Breast epithelium (tissue), 4 donors: ENCODE results near the gene CADM2. TPM values are rescaled to one million over a fixed set of nuclear protein-coding genes. Genes with fewer than 3 reads are reported as not detected.
"Not testable (repeated sequence)": the region's sequence is repeated elsewhere in the genome, so short reads cannot be mapped to it uniquely, and the experiment has no call there.

Experiments
- DNase-seq, 2 donors: peaks; one replicate each; pipeline ENCODE4 v3.0.0-alpha.2; 2019; ENCODE audit warnings: low spot score in 2 of 2
- H3K27ac ChIP-seq, 2 donors: fragments of 200-600 bp; sonication (generic) in 1 of 2; one replicate each; pipeline ENCODE4 v1.5.1; 2016 to 2019; ENCODE audit warnings: mild to moderate bottlenecking in 1 of 2
- H3K27me3 ChIP-seq, 2 donors: fragments of 200-600 bp; sonication (generic) in 1 of 2; one replicate each; pipeline versions ENCODE4 v1.5.1 to v1.6.0; 2017 to 2019; ENCODE audit warnings: control low read depth in 1 of 2, mild to moderate bottlenecking in 1 of 2
- H3K36me3 ChIP-seq: fragments of 200-600 bp; one replicate; pipeline ENCODE4 v1.5.1; 2019
- H3K4me1 ChIP-seq, 2 donors: fragments of 200-600 bp; sonication (generic); one replicate each; pipeline ENCODE4 v1.5.1; 2016 to 2019; ENCODE audit warnings: control low read depth in 1 of 2
- H3K4me3 ChIP-seq, 3 donors: fragments of 200-600 bp; sonication (generic); 1 replicate in 2 of 3; 2 replicates in 1 of 3; pipeline ENCODE4 v1.5.1; 2016 to 2019; ENCODE audit warnings: mild to moderate bottlenecking in 3 of 3, moderate library complexity in 2 of 3
- H3K9me3 ChIP-seq, 2 donors: fragments of 200-600 bp; sonication (generic) in 1 of 2; one replicate each; pipeline ENCODE4 v1.5.1; 2016 to 2019; ENCODE audit warnings: control low read depth in 1 of 2
- POLR2A ChIP-seq: fragments of 450-650 bp; IDR thresholded peaks from one replicate; pipeline ENCODE4 v1.6.1; 2016; ENCODE audit warnings: antibody characterized with exemption, mild to moderate bottlenecking, moderate library complexity
- POLR2AphosphoS5 ChIP-seq, 3 donors: sonication (generic); formaldehyde crosslinking; IDR thresholded peaks; one replicate each; pipeline ENCODE4 v1.6.1; 2017; ENCODE audit warnings: antibody characterized with exemption in 3 of 3
- intact Hi-C: fragments of 100-400 bp; cut with DNase I; formaldehyde crosslinking; loops from one replicate; pipeline ENCODE4 v1.15.1; 2023; ENCODE audit warnings: low total_unique reads
- total RNA-seq, 3 donors: library from RNA; depleted of rRNA; stranded (reverse); fragments of >200 nt; gene quantifications; one replicate each; pipeline ENCODE4 v1.1.0, GENCODE V29; 2016
- TF ChIP-seq, protein P1 (sequence below), 3 donors: fragments of 450-650 bp; IDR thresholded peaks; one replicate each; pipeline ENCODE4 v1.5.1; 2016 to 2017; ENCODE audit warnings: antibody characterized with exemption in 3 of 3, mild to moderate bottlenecking in 3 of 3, moderate library complexity in 3 of 3

The CADM2 gene
- total RNA-seq, 3 donors from 2014 or later: 2.3 to 7.4 (median 6.9) TPM

DNA sequence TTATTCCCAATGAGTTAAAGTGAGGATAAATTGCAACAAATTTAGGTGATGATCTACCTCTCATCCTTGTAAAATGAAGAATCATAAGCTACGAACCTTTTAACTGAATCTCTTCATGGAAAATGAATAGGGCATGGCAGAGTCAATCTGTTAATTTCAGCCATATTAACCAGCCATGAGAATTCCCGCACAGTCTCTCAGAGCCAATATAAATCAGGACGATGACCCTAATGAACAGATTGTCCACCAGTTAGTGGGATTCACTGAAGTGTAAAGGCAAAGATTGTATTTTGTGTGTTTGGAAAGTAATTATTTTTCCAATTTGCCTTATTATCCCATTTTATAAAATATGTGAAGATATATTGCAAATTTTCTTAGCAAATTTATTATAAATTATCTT is 183.8 kb downstream of the CADM2 start:
- H3K27ac ChIP-seq: no peak overlapping the region

DNA sequence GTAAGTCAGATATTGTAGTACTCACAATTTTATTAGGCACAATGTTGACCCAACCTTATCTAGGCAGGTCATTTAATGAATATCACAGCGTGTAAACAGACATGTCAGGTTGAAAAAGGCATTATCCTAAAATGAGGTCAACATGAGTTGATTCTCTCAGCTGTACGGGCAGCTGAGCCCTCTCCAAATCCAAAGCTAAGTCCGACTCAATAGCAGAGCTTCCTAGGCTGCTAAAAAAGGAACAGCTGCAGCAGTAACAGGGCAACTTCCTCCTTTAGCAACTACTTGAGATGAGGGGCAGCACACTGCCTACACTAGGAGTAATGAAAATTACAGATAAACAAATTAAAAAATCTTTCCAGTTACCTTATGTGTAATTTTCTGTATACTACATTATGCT is 189.2 kb downstream of the CADM2 start:
- no peaks in the 10 kb centered on the region for H3K27me3 ChIP-seq
- intact Hi-C loops: loop anchor here (10.0 kb wide), 1 partner anchor 1313 kb away; no protein-coding TSS in a partner anchor
- no peaks in the 10 kb centered on the region for H3K36me3 ChIP-seq
- no peak for DNase-seq
- H3K4me1 ChIP-seq: no peaks in the 10 kb centered on the region
- H3K27ac ChIP-seq: no peak overlapping the region
- H3K9me3 ChIP-seq: no peaks in the 10 kb centered on the region
- TF ChIP-seq POLR2A: no peak
- TF ChIP-seq POLR2AphosphoS5 (IDR thresholded peaks at IDR 0.05): no peak
- TF ChIP-seq, protein P1, sequence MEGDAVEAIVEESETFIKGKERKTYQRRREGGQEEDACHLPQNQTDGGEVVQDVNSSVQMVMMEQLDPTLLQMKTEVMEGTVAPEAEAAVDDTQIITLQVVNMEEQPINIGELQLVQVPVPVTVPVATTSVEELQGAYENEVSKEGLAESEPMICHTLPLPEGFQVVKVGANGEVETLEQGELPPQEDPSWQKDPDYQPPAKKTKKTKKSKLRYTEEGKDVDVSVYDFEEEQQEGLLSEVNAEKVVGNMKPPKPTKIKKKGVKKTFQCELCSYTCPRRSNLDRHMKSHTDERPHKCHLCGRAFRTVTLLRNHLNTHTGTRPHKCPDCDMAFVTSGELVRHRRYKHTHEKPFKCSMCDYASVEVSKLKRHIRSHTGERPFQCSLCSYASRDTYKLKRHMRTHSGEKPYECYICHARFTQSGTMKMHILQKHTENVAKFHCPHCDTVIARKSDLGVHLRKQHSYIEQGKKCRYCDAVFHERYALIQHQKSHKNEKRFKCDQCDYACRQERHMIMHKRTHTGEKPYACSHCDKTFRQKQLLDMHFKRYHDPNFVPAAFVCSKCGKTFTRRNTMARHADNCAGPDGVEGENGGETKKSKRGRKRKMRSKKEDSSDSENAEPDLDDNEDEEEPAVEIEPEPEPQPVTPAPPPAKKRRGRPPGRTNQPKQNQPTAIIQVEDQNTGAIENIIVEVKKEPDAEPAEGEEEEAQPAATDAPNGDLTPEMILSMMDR (IDR thresholded peaks at IDR 0.05): no peak
- no peak overlapping the region for H3K4me3 ChIP-seq

More for the DNA sequence above, 183.8 kb downstream of the CADM2 start:
- DNase-seq: no peak
- intact Hi-C loops: loop anchor here (10.0 kb wide), 1 partner anchor 1308 kb away; no protein-coding TSS in a partner anchor
- TF ChIP-seq, protein P1 (IDR thresholded peaks at IDR 0.05): no peak
- TF ChIP-seq POLR2AphosphoS5 (IDR thresholded peaks at IDR 0.05): no peak
- no peak for TF ChIP-seq POLR2A
- no peaks in the 10 kb centered on the region for H3K27me3 ChIP-seq
- H3K36me3 ChIP-seq: no peaks in the 10 kb centered on the region
- H3K4me1 ChIP-seq: no peaks in the 10 kb centered on the region
- H3K4me3 ChIP-seq: no peak overlapping the region
- H3K9me3 ChIP-seq: no peaks in the 10 kb centered on the region

DNA sequence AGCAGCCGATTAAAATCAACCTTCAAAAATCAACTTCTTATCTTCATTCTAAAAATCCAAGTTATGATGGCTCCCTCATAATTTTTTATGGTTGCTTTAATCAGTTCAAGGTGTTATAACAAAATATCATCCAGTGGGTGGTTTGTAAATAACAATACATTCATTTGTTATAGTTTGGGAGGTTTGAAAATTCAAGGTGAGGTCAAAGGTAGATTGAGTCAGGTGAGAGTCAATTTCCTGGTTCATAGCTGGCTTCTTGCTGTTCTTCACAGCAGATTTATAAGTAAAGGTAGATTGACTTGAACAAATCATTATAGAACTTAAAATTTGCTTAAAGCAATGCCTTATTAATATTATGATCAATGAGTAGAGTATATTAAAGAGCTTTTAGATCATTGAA is 192.8 kb downstream of the CADM2 start:
- H3K4me3 ChIP-seq: no peak overlapping the region
- no peaks in the 10 kb centered on the region for H3K9me3 ChIP-seq
- DNase-seq: no peak
- no peaks in the 10 kb centered on the region for H3K27me3 ChIP-seq
- no peaks in the 10 kb centered on the region for H3K36me3 ChIP-seq
- TF ChIP-seq, protein P1 (IDR thresholded peaks at IDR 0.05): no peak
- TF ChIP-seq POLR2A (no peak), POLR2AphosphoS5 (IDR thresholded peaks at IDR 0.05) (no peak)
- intact Hi-C loops: no loop called here
- H3K4me1 ChIP-seq: no peaks in the 10 kb centered on the region
- no peak overlapping the region for H3K27ac ChIP-seq

DNA sequence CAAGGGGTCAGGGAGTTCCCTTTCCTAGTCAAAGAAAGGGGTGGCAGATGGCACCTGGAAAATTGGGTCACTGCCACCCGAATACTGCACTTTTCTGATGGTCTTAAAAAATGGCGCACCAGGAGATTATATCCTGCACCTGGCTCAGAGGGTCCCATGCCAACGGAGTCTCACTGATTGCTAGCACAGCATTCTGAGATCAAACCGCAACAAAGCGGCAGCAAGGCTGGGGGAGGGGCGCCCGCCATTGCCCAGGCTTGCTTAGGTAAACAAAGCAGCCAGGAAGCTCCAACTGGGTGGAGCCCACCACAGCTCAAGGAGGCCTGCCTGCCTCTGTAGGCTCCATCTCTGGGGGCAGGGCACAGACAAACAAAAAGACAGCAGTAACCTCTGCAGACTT is 194.5 kb downstream of the CADM2 start:
- H3K9me3 ChIP-seq, intact Hi-C loops: not testable (repeated sequence)

DNA sequence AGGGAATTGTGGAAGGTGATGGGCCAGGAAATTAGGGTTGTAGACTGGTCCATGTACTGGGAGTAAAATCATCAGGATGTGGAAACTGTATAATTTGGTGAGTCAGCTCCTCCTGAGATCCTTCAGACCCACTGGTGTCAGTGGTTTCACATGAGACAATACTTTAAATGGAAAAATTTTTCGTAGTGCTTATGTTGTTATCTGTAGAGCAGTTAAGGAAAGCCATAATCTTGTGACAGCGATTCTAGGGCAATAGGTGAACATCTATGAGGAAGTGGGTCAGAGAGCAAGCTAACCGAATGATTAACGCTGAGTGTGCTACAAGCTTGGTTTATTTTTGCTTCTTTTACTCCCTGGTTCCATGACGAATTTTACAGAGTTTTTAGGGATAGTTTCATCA is 200.6 kb downstream of the CADM2 start:
- no peak overlapping the region for H3K4me3 ChIP-seq
- no peaks in the 10 kb centered on the region for H3K4me1 ChIP-seq
- H3K9me3 ChIP-seq: peaks cover 0 to 6% of the 10 kb centered on the region in 2 donors
- no peak overlapping the region for H3K27ac ChIP-seq
- no peak for TF ChIP-seq POLR2A
- no peak for TF ChIP-seq POLR2AphosphoS5 (IDR thresholded peaks at IDR 0.05)
- TF ChIP-seq, protein P1 (IDR thresholded peaks at IDR 0.05): no peak
- DNase-seq: no peak
- no peaks in the 10 kb centered on the region for H3K36me3 ChIP-seq
- H3K27me3 ChIP-seq: no peaks in the 10 kb centered on the region
- intact Hi-C loops: no loop called here

More for the DNA sequence above, 194.5 kb downstream of the CADM2 start:
- not testable (repeated sequence) for H3K4me3 ChIP-seq, DNase-seq, H3K4me1 ChIP-seq, H3K27me3 ChIP-seq, H3K36me3 ChIP-seq, H3K27ac ChIP-seq

DNA sequence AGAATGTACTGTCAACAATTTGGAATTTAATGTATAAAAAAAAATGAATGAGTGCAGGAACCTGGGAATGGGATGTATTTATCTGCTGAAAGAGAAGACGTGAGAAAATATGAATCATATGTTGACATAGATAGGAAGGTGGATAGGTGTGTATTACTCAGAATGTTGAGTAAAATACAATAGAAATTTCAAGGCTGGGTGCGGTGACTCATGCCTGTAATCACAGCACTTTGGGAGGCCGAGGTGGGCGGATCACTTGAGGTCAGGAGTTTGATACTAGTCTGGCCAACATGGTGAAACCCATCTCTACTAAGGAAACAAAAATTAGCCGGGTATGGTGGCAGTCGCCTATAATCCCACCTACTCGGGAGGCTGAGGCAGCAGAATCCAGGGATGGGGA is 202.8 kb downstream of the CADM2 start:
- Histone ChIP-seq H3K27me3 (no peaks in the 10 kb centered on the region), H3K9me3 (peaks cover 0 to 6% of the 10 kb centered on the region in 2 donors), H3K27ac (no peak overlapping the region), H3K4me1 (no peaks in the 10 kb centered on the region), H3K36me3 (no peaks in the 10 kb centered on the region), H3K4me3 (no peak overlapping the region)
- DNase-seq: no peak
- intact Hi-C loops: no loop called here
- TF ChIP-seq, protein P1 (IDR thresholded peaks at IDR 0.05): no peak
